ENCODE measurements around the gene EXOC4.

The EXOC4 gene

DNA sequence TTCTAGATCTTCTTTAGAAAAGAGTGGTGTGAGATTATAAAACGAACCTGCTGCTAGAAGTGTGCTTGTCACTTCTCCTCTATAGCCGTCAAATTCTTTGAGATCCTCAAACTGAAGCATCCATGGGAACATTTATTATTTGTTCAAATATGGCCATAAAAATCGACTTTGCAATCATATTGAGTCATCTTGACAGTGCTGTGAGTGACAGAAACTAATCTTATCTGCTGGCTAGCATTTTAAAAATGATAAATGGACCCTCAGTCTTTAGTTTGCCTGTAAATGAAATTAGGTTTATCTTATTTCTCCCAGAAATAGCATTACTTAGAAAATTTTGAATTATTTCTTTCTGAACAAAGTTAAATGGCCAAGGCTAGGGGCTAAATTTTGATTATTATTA is 290.8 kb downstream of the EXOC4 start:
- no peak for DNase-seq

DNA sequence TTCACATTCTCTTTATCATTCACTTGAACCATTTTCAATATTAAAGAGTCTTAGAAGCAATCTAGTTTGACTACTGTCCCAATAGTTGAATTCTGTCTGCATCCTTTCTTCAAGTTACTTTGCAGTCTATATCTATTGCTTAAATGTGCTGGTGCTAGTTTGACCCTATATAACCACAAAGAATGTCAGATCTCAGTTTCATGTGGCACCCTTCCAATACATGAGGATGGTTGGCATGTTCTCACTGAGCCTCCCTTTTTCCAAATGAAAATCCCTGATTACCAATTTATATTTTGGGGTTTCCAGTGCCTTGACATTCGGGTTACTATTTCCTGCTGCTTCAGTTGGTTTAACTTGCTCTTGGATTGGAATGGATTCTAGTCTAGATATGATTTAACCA is 292.7 kb downstream of the EXOC4 start:
- no peak for DNase-seq

DNA sequence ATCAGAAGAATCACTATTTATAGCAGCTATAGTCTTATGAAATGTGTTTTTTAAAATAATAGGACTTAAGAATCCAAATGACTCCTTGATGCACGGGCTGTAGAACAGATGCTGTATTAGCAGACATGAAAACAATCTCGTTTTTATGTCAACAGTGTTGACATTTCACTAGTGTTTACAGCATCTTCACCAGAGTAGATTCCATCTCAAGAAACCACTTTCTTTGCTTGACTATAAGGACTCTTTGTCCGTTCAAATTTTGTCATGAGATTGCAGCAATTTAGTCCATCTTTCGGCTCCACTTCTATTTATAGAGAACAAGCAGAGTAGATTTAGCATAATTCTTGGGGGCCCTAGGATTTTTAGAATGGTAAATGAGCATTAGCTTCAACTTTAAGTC is 295.1 kb downstream of the EXOC4 start:
- DNase-seq, result no peak

DNA sequence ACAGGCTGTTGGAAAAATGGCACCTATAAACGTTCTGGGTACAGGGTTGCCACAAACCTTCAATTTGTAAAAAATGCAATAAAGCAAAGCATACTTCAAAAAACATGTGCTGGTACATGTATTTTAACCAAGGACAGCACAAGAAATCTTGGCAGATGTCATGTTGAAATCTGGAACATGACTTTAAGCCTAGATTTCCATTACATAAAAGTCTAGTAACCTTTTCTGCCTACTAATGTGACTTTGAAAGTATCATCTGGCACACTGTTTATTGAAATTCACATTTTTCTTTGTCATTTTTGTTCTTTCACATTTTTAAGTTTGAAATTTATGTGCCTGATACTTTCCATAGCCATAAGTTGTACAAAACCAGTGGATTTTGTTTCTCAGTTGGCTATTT is 296.8 kb downstream of the EXOC4 start:
- no peak for DNase-seq

DNA sequence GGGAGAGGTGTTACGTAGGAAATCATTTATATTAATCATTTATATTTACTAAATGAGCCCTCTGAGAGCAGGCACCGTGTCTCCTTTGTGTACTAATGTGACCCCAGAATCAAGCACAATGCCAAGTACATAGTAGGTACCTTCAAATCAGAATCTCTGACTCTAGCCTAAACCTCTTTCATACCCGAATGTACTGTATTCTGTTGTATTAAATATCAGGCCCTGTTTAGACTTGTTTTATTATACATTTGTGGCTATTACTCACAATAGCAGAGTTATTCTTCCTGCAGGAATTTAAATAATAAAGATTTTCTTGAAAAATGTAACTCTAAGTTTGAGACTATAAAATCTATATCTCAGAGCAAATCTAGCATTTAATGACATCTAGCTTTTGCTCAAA is 297.3 kb downstream of the EXOC4 start:
- no peak for DNase-seq

DNA sequence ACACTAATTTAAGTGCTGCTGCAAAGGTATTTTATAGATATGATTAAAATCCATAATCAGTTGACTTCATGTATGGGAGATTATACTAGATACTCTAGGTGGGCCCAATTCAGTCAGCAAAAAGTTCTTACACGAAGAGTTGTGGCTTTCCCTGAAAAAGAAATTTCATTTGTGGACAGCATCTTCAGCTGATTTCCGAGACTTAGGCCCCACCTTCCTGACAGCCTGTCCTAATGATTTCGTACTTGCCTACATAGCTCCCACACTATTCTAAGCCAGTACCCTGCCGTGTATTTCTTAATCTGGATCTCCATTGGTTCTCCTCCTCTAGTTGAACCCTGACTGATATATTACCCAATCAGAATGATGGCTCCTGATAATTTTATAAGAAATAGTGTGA is 297.9 kb downstream of the EXOC4 start:
- no peak for DNase-seq

DNA sequence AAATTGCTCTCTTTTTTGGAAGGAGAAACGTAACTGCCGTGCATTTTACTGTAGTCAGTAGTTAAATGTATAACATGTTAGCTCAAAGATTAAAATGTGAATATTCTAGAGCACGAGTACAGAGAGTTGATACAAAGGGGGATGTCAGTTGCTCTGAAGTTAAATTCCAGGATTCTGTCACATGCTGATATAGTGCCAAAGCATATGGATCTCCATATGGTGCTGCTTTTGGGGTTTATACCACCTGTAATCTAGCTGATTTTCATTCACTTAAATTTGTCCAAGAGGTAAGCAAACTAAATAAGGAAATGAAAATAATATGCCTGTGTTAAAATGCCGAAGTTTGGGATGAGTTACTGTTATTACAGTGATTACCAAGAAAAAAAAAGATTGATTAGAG is 298.6 kb downstream of the EXOC4 start:
- DNase-seq, result no peak

DNA sequence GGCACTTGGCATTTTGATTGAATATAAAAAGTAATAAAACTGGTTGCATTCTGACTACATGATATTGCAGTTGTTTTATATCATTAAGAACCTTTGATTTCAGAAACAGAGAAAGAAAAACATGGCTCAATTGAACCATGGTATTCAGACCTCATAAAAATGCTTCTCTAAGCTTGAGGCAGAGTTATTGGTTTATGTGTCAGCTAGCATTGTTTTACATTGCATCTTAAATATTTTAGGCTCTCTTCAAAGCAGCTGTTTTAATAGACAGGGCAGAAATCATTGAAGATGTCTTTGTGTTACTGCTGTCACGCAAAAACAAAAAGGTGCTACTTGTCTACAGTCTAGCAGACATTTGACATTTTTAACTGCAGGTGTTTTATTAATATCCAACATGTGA is 299.2 kb downstream of the EXOC4 start:
- no peak for DNase-seq

DNA sequence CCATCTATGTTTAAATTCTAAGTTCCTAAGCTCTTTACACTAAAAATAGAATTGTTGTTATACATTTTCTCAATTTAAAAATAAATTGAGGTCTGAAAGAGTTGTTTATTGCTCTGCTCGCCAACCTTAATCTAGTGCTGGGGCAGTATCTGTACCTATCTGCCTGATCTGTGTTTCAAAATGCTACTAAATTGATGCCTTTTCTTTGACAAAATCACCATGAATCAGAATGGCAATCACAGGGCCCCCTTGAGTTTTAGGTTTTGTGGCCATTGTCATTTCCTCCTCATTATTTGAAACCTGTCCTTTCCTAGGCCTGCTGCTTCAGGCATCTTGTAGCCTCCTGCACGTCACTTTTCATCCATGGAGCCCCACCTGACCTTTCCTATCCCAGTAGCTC is 301.5 kb downstream of the EXOC4 start:
- no peak for DNase-seq

DNA sequence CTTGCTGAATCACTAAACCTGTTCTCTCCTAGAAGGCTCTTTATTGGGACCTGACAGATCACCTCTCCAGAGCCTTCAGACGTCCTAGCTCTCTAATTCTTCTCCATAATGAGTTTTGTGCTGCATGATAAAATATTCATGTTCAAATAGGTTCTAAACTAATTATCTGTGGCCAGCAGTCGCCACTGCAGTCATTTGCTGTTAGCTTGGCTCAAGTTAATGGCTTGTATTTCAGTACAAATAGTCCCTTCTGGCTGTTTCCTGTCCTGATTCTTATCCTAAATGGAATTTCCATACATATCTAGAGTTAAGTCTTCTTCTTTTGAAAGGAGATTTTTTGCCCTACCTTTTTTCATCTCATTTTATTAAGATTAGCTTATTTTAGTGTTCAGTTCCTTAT is 303.2 kb downstream of the EXOC4 start:
- DNase-seq, result no peak

DNA sequence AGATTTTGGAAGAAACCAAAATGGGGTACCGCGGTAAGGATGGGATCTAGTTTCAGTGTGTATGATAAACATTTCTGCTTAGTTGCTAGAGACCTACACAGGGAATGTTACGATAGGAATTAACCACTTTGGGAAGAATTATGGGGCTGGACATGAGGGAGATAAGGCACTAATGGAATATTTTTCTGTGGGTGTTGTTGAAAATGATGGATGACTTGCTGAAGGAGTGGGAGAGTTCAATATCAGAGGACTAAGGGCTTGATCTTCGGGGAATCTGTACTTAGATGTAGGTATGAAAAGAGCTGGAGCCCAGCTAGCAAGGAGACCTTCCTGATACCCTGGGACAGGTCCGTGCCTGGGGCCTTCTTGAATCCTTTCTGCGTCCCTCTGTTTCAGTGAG is 303.7 kb downstream of the EXOC4 start:
- no peak for DNase-seq

DNA sequence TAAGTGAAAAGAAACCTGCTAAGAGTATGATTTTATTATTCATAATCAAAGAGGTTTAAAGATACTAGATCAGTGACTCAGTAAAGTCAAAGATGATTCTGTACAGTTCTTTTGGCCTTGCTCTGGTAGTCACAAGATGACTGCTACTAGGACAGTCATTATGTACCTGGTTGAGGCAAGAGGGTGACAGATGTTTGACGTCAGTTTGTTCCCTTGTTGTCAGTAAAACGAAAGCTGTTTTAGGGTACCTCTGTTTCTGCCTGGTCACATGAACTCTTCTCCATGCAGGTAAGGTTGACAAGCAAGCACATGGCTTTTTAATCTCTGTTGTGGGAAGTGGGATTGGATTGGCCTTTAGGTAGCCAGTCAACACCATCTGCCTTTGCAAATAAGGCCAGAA is 308.0 kb downstream of the EXOC4 start:
- no peak for DNase-seq

DNA sequence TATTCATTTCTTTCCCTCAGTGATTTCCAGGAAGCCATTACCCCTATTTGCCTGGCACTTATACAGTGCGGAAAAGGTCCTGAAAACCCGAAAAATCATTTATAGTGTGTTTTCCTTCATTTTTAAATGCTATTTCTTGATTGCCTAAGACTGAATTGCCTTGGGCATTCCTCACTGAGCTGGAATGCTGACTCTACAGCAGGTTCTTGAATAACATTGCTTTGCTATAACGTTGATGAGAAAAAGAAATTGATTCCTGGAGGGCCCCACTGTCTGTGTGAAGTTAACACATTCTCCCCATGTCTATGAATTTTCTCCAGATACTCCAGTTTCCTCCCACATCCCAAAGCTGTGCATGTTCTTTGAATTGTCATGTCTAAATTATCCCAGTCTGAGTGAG is 308.5 kb downstream of the EXOC4 start:
- no peak for DNase-seq

DNA sequence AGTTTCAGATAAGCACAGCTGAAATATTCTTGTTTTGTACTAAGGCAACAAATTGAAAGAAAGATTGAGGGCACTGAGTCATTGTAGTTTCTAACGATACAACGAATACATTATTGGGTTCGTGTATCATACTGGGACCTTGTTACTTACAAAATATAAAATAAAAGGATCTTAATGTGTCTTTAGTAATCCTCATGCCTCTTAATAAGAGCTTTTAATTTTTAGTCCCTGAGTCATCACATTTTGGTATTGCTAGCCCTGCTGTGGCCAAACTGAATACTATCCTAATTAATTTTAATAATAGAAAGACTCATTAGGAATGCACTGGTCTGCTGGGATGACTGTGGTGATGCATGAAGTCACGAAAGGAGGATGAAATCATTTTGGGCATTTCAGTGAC is 309.7 kb downstream of the EXOC4 start:
- DNase-seq, result no peak

DNA sequence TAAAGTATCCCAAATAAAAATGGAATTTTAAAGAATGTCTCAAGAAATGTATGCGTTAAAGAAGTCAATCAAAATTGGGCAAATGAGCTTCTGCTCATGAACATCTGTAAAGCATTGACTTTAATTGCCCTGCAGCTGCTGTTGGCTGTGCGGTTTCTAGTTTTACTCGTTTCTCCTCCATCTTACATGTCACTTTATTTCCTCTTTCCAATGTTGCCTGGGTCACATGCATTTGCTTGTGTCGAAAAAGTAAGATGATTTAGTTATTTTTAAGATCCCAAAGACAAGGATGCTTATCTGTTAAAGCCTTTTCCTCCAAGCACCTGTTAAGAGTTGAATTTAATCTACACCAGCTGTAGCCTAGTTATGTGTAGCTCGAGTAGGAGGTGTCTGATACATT is 310.4 kb downstream of the EXOC4 start:
- DNase-seq, result no peak

DNA sequence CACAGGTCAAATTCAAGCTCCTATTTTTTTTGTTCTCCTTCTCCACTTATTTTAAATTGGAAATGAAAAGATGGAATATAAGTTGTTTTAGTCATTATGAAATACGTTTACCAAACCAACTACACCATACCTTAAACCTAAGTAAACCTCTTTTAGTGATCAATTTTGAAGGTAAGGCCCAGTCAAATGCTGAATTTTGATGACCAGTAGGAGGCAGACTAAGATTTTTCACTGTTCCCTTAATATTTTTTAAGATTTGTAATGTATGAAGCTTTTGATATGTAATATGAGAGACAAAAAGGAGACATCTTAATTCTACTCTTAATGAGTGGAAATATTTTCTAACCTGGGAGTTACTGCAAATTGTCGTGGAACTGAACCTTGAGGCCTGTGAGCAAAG is 311.6 kb downstream of the EXOC4 start:
- no peak for DNase-seq

DNA sequence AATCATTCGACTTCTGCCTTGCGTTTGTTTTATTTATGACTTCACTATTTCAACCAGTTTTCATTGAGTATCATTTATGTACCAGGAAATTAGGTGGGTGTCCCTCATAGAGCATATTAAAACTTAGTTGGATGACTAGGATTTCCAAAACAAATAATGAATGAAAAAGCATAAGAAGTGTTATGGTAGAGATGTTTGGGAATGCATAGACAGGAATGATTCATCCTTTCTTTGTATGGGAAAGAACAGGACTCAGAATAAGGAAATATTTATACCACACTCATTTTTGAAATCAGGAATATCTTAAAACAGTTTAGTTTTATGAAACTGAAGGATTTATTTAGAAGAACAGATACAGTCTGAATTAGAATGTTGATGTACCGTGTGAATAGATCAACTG is 315.7 kb downstream of the EXOC4 start:
- no peak for DNase-seq

DNA sequence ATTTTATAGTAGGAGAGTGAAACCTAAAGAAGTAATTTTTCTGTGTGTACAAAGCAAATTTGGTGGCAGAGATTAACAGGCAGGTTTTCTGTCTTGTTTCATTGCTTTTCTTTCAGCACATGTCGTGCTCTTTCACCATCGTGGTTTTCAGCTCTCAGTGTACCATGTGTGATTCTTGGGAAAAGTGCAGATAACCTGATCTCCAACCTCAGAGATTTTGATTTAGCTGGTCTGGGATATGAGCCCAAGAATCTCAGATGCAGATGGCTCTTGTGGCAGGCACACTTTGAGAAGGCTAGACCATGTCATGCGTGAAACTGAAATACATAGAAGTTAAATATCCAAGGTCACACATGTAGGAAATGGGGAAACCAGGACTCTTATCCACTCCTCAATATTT is 317.4 kb downstream of the EXOC4 start:
- DNase-seq, result no peak

DNA sequence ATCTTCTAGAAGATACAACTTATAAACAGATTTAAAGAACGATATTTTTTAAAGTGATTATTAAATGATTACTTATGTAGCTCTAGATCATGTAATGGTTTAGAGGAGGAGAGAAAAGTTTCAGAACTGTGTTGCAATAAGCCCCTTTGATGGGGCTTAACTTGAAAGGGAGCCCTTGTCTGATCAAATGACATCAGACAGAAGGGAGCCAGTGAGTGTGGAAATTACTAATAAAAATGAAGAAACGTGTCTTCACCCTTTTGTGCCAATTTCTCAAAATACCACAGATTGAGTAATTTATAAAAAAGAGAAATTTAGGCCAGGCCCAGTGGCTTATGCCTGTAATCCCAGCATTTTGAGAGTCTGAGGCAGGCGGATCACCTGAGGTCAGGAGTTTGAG is 318.2 kb downstream of the EXOC4 start:
- no peak for DNase-seq

DNA sequence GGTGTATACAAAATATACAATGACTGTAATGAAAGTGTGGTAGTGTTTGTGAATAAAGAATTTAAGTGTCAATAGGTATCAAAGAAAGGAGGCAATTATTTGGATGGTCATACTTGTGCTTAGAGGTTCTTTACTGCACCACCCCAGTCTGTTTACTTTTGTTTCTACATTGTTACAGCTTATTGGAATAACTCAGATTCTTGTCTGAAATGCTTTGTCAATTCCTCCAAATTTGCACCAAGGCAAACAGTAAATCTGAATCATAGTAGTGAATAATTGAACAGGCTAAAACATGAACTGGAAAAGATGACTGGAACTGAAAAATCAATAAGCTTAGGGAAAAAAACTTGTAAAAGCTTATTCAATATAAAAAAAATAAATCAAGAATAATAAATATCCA is 319.2 kb downstream of the EXOC4 start:
- DNase-seq, result no peak

DNA sequence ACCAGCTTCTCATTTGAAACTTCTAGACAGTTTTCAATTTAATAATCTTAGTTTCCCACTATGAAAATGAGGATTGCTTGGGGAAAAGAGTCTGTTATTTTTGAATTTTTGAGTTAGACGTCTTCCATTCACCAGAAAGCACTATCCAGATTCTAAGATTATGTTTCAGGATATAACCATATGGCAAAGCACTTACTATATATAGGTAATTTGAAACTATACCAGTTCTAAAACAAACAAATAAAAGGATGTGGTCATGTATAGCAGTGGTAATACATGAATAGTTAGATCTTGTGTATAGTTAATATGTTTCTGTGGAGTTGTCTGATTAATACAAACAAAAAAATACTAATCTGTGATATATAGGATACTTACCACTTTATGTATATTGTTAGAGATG is 320.0 kb downstream of the EXOC4 start:
- DNase-seq, result no peak

DNA sequence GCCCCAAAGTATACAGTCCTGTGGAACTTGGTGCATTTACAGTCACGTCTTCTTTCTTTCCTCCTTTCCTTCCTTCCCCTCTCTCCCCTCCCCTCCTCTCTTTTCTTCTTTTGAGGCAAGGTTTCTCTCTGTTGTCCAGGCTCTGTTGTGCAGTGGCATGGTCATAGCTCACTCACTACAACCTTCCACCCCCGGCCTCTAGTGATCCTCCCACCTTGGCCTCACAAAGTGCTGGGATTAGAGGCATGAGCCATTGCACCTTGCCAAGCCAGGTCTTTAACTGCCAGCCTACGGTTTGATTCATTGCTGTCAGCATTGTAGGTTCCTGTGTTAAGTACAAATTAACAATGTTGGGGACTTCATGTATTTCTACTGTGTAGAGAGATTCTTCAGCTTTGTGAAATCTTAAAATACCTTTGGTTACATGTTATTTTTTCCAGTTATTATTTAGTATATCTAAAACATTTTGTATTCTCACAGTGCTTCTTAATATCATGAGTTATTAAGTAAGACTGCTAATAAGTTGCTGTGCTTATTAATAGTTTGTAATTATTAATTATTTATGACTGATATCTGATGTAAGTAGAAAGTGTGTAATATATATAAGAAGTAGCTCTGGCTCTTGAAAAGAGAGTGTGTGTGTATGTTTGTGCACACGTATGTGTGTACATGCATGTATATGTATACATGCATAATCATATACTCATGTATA is 320.8 kb downstream of the EXOC4 start:
- DNase-seq, result no peak

DNA sequence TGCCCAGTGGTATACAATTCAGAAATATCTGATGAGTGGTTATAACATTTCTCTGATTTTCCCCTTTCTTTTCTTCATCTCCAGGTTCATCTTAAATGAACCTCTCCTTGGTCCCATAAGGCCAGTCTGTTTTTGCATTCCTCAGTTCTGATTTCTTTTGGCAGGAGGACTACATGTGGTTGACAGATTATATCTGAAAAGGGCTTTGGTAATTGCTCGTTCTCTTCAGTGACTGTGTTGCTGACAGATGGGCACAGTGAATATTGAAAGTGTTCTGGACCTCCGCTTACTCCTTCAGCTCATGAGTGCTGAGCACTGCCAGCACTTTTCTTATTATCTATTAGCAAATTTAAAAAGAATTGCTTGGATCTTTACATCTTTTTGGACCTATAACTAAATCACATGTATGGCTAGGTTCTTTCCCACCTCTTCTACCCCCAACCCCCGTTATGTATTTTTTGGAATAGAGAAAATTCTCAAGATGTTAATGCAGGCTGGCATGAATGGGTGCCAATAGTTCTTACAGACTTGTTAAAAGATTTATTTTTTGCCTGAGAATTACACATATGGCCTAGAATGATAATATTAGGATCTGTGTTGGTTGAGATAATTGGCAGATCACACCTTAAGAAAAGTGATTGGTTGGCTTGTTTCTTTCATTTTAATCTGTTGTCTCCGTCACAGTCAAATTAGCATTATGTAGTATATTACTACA is 323.0 kb downstream of the EXOC4 start:
- no peak for DNase-seq

DNA sequence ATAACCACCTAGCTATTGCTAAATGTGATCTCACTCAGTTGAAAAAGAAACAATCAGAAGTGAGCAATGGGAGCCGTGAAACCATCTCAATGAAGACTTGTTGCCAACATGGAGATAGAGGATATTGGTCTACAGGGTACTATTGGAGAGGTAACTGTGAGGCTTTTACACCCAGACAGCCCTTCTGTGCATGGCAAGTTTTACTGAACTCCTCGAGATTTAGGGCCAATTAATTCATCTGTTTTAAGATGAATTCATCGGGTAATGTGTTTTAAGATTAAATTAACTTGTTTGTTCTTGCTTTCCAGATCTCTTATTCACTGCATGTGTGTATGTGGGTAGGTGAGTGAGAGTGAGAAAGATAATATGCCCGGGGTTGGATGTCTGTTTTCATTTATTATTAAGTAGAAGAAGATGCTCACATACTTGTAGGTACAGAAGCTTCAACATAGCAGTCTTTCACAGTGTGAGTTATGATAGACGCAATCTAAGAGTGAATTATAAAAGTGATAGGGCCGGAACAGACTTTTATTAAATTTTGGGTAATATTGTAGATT is 323.8 kb downstream of the EXOC4 start:
- DNase-seq, result no peak
